GM21737 (cell line): Measurements from ENCODE around the gene FOXC2.

Experiments
- ATAC-seq: cut with Tn5 transposase; IDR thresholded peaks from one replicate; pipeline ENCODE4 v1.9.1; 2021; ENCODE audit warnings: mild to moderate bottlenecking, moderate library complexity; ENCODE audit not compliant: unreplicated experiment

Gene FOXC2

DNA sequence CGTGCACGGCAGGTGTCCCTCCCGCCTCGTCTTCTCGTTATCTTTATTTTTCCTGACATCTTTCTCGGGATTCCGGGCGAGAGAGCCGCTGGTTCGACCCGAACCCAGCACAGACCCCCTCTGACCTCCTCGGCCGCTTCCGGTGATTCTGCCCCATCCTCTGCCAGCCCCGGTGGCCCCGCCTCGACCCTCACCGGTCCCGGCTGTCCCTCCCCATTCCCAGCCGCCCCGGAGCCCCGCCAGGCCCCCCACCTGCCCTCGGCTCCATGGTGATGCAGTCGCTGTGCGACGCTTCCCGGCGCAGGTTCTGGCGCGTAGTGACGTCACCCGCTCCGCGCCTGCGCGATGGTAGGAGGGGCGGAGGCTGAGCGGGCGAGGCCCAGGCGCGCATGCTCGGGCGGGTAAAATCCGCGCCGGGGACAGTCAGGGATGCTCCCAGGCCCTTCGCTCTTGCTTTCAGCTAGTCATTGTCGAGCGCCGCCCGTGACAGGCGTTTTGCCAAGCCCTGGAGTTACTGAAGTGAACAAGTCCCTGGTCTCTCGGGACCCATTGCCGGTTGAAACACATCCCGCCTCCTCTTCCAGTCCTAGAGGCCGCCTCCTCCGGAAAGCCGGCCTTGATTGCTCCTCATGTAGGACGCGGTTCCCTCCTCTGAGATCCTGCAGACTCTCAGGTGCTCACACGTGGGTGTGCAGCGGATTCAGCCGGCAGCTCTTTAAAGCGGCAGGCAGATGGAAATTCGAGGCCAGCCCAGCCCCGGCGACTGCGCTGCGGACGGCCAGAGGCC is 11.5 kb upstream of the FOXC2 start, which contains the start of gene MTHFSD:
TSS of gene MTHFSD (minus strand) at position 319 of the 787 bp plus-strand sequence. CDS start at position 268, 51 bp downstream.
- ATAC-seq, result peak; percentile 86

- no peak for ATAC-seq
Observed at GRCh38 chr16:86555704-86556075, 10.9 kb upstream of the FOXC2 start.

DNA sequence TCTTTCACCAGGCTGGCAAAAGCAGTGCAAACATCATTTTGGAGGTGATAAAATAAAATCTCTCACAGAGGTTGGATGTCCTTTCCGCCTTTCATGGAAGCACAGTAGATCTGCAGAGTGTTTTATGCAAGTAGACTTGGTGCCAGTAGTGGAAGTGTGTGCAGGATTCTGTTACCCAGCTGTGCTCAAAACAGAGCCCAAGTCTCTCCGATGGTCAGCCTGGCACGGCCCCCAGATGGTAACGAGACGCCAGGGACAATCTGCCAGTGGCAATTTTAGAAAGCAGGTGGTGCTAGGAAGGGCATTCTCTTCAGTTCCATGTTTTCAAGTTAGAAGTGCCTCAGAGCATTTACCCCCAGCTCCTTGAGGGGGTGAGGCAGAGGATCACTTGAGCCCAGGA is 10.1 kb upstream of the FOXC2 start:
- ATAC-seq, result no peak

- ATAC-seq, result no peak
Observed at GRCh38 chr16:86557587-86557986, 9.0 kb upstream of the FOXC2 start.

DNA sequence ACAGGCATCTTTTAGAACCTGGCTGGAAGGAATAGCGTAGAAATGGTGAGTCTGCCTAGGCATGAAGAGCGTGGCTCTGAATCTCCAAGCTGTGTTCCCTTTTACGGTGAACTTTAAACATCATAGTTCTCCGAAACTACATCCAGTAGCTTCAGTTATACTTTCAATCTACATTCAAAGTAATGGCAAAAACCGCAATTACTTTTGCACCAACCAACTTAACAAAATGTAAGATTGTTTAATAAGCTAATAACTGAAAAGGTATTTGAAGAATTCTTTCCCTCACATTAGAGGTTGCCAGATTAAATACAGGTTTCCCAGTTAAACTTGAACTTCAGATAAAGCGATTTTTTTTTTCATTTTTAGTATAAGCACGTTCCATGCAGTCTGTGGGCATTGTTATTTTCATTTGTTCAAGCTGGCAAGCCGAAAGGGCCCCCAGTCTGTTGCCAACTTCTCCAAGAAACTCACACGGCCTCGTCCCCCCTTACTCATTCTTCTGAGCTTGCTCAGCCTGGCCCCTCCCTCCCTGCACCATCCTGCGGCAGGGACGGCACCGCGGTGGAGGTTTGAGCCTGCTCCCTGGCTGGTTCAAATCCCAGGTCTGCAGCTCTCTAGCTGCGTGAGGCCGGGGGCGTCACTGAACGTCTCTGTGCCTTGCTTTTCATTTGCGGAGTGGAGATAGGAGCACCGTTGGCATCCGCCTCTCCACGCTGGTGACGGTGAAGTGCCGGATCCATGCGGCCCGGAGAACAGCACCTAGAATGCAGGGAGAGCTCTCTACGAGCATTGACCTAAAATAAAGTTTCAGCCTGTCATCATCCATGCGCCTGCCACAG is 8.1 kb upstream of the FOXC2 start:
- no peak for ATAC-seq

DNA sequence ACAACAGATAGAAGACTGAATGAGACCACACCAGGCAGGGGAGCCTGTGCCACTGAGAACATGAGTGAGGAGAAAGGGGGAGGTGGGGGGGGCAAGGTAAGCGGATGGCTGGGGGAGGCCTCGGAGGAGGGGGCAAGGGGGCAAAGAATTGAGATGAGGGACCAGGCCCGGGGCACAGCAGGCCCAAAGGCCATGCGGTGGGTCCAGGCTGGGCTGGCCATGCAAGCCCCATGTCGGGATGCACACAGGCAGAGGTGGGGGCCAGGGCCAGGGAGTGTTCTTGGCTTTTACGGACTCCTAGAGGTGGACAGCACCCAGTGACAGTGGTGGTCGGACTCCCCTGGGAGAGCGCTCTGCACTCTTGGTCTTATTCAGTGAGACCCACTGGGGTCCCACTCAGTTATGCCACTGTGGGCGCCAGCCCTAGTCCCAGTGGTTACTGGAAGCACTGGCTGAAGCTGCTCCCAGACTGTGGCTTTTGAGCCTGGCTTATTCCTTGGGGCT is 6.8 kb upstream of the FOXC2 start:
- ATAC-seq, result no peak

GRCh38 chr16:86562356-86562755 is 4.3 kb upstream of the FOXC2 start:
- ATAC-seq, result no peak

DNA sequence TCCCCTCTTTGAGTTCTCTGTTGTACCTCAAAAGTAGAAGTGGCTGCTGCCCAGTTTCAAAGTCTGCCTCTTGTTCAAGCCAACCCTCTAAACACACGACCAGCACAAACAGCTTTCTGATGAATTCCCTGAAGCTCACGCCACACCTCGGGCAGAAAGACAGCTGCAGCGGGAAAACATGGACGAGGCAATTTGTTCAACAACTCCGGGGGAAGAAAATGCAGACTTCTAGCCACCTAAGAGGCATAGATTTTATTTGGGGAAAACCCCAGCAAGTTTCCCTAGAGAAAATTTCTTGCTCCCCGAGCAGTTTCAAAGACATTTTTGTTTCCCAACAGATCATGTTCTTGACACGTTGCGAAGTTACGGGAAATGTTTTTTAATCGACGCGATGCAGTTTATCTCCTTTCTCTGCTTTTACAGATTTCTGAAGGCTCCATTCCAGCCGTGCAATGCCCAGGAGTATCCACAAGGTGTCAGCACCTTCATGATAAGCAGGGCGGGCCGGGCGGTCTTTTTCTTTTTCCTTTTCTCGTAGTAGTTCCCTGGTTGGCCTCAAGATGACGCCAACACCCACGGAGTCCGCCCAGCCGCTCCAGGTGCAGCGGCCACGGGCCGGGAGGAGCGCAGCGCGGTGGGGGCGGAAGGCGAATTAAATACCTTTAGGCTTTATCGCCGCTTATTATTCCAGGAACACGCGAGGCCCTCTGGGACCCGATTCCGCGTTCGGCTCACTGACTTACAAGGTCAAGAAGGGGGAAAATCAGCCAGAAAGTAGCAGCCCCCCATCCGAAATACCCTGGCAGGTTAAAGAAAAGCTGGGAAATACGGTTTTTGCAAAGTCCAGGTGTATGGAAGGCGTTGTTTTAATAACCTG is 2.9 kb upstream of the FOXC2 start:
- ATAC-seq, result peak; percentile 80

GRCh38 chr16:86565181-86565631 is 1.4 kb upstream of the FOXC2 start:
- no peak for ATAC-seq

DNA sequence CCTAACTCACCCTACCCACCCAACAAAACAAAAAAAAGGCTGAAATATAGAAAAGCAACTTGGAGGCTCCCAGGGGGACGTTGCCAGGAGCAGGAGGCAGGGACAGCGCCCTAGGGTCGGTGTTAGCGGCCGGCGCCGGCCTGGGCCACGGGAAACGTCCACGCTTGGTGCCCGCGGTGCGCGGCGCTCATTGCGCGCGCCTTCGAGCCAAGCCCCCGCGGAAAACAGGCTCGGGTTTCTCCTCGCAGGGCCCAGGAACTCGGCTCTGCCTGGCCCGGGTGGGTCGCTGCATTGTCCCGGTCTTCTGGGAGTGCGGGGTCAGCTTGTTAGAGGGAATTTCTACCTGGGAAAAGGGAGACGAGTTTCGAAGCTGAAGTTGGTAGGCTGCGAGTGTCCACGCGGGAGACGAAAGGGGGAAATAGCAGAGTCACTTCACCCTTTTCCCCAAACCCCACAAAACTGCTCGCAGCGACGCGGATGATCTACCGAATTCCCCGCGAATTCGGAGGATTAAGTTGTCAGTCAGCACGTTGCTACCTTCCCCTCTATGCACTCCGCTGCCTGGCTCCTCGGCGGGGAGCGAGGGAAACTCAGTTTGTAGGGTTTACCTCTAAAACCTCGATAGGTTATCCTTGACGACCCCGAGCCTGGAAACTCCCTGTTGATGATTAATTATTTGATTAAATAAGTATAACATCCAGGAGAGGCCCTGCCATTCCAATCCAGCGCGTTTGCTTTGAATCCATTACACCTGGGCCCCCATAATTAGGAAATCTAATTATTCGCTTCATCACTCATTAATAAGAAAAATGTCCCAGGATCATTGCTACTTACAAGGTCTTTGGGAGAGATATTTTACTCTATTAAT is 751 bp upstream of the FOXC2 start:
- no peak for ATAC-seq

DNA sequence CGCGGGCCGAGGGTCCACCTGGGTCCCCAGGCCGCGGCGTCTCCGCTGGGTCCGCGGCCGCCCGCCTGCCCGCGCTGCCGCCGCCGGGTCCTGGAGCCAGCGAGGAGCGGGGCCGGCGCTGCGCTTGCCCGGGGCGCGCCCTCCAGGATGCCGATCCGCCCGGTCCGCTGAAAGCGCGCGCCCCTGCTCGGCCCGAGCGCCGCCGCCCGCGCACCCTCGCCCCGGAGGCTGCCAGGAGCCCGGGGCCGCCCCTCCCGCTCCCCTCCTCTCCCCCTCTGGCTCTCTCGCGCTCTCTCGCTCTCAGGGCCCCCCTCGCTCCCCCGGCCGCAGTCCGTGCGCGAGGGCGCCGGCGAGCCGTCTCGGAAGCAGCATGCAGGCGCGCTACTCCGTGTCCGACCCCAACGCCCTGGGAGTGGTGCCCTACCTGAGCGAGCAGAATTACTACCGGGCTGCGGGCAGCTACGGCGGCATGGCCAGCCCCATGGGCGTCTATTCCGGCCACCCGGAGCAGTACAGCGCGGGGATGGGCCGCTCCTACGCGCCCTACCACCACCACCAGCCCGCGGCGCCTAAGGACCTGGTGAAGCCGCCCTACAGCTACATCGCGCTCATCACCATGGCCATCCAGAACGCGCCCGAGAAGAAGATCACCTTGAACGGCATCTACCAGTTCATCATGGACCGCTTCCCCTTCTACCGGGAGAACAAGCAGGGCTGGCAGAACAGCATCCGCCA is 504 bp downstream of the FOXC2 start:
- no peak for ATAC-seq

DNA sequence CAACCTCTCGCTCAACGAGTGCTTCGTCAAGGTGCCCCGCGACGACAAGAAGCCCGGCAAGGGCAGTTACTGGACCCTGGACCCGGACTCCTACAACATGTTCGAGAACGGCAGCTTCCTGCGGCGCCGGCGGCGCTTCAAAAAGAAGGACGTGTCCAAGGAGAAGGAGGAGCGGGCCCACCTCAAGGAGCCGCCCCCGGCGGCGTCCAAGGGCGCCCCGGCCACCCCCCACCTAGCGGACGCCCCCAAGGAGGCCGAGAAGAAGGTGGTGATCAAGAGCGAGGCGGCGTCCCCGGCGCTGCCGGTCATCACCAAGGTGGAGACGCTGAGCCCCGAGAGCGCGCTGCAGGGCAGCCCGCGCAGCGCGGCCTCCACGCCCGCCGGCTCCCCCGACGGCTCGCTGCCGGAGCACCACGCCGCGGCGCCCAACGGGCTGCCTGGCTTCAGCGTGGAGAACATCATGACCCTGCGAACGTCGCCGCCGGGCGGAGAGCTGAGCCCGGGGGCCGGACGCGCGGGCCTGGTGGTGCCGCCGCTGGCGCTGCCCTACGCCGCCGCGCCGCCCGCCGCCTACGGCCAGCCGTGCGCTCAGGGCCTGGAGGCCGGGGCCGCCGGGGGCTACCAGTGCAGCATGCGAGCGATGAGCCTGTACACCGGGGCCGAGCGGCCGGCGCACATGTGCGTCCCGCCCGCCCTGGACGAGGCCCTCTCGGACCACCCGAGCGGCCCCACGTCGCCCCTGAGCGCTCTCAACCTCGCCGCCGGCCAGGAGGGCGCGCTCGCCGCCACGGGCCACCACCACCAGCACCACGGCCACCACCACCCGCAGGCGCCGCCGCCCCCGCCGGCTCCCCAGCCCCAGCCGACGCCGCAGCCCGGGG is 1.3 kb downstream of the FOXC2 start:
- ATAC-seq, result no peak

- ATAC-seq, result no peak
Observed at GRCh38 chr16:86568677-86569623, 2.3 kb downstream of the FOXC2 start.

DNA sequence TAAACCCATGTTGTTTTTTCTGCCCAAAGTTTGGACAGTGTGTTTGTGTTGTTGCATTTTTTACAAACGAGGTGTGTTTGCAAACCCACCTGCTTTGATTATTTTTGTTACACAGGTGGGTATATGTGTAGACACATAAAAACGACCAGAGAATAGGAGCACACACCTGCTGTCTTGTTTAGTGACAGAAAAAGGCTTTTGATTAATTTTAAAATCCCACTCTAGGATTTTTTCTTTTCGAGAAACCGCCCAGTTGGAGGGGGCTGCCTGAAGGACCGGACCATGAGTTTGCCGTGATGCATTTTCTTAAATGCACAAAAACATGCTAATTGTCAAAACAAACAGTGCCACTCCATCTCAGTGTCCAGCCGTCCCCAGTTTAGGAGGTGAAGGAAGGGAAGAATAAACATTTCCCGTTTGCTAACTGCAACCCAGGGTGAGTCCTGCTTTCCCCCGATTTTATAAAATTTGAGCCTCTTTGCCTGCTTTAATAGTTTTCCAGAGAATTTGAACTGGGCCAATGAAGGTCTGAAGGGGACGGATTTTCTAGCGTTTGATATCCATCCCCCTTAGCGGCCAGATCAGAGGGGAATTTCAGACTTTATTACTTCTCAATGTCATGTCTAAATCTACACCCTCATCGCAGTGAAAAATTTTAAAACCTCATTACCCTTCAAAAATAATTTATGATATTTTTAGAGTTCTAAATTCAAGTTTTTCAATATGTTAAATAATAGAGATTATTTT is 3.2 kb downstream of the FOXC2 start:
- no peak for ATAC-seq

DNA sequence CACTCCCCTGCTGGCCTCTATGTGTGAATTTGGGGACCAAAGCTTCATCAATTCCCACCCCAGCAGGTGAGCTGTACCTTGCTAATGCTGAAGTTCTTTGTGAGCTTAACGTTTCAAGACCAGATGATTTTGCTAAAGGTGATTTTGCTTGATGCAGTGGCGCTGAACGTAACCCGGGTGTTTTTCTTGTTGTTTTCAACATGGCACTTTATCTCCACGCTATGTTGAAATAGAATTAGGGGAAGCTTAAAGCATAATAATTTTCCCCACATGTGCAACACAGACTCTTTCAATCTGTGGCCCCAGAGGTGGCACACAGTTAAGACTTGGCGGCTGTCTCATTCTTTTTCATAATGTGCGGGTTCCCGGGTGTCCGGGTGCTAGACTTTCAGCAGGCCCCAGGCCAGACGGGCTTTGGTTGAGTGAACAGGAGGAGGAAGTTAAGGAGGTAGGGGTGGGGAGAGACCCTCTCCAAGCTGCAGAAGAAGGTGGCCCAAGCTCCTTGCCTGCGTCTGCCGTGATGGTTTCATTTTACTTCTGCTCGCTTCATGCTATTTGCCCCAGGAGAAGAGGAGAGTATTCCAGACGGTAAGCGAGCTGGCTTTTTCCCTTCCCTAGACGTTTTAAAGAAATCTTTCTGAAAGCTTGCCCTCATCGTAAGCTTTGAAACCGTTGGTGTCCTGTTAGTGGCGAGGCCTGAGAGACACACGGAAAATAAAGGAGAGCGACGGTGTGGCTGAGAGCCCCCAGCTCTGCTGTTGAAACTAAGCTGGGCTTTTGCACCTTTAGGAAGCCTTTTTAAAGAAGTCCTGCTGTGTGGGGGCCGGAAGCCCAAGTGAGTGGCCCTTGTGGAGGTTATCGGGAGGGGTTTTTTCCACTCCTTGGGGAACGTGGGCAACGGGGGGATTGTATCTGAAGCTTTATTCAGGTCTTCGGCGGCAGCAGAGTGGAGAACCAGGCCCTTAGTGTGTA is 4.2 kb downstream of the FOXC2 start:
- ATAC-seq, result no peak
